Measurements from ENCODE around the gene LY6G6D. TPM values are rescaled to one million over a fixed set of nuclear protein-coding genes. Genes with fewer than 3 reads are reported as not detected.

The LY6G6D gene
- polyA plus RNA-seq, 4 donors: 0.22 TPM; not detected in 3

DNA sequence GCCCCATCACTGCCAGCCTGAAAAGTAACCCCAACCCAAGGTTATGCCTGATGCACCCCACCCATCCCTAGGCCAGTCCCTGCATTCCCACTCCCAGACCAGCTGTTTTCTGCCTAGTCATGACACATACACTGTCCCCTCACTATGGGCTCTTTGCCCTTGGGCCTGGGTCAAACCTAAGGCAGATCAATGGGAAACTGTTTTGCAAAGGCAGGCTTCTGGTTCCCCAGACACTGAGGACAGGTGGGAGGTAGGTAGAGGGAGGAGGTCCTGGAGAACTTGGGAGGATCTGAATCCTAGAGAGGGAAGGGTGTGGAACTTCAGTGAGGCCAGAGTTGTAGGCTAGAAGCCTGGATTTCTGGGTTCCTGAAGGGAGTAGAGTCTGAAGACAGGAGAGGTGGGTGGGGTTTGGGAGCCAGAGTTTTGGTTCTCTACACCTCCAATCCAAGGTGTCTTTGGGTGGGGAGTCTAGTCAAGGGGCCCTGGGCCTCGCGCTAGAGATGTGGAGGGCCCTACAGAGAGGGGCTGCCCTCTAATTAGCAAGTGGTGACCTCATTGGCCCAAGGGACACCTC lies 19.2 kb downstream of the LY6G6D start:
- H3K4me3 ChIP-seq (ENCODE audit: low read depth in 1 of 3, low read length in 3 of 3): peak overlapping the region; percentile 63 to 79 (median 72)
- FAIRE-seq: no peak
- no peaks in the 10 kb centered on the region for H3K27me3 ChIP-seq (ENCODE audit: control insufficient read depth in 3 of 3, insufficient read depth in 3 of 3, low read length in 3 of 3)
- H3K4me1 ChIP-seq (ENCODE audit: control insufficient read depth in 3 of 3, insufficient read depth in 2 of 3, low read depth in 1 of 3, low read length in 2 of 3): peaks cover 3 to 56% (median 12%) of the 10 kb centered on the region in 3 donors
- peak overlapping the region; percentile 92 to 98 (median 97) for H3K27ac ChIP-seq (ENCODE audit: low read depth in 1 of 3, low read length in 2 of 3)
- DNase-seq: no peak
- 0 to 15% (median 8%) methylated on average over 2 of the region's 2 CpGs for WGBS, 3 donors
- H3K9me3 ChIP-seq (ENCODE audit: control insufficient read depth in 2 of 2, insufficient read depth in 1 of 2, low read depth in 1 of 2, low read length in 1 of 2): no peaks in the 10 kb centered on the region
- H3K36me3 ChIP-seq (ENCODE audit: control insufficient read depth in 3 of 3, insufficient read depth in 2 of 3, low read depth in 1 of 3, low read length in 3 of 3): peaks cover 11 to 48% (median 11%) of the 10 kb centered on the region in 3 donors

DNA sequence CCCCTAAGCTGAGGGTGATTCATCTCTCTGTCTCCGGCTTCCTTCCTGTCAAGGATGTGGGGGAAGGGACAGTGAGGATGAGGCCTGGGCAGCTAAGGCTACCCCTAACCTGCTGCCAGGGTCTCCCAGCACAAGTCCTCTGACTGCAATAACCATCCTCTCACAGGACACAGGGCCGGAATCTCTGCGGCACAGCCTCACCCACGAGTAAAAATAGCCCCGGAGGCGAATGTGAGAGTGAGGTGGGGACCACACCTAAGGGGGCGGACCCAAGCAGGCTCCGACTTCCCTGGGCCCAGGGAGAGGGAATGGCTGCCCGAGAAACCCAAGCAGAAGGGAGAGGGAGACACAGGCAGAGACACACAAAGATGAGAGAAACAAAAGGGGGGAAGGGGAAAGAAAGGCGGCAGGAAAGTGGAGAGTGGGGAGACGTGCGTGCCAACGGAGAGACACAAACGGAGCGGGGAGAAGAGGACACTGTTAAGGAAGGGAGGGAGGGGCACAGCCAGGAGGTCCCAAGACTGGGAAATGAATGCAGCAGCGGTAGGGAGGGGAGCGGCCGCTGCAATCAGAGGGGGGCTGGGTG lies 19.8 kb downstream of the LY6G6D start:
- H3K4me1 ChIP-seq (ENCODE audit: control insufficient read depth in 3 of 3, insufficient read depth in 2 of 3, low read depth in 1 of 3, low read length in 2 of 3): peaks cover 3 to 58% (median 12%) of the 10 kb centered on the region in 3 donors
- H3K27ac ChIP-seq (ENCODE audit: low read depth in 1 of 3, low read length in 2 of 3): peak overlapping the region; percentile 92 to 98 (median 97)
- DNase-seq (peak; percentile 83 to 87), FAIRE-seq (no peak)
- peaks cover 11 to 48% (median 11%) of the 10 kb centered on the region in 3 donors for H3K36me3 ChIP-seq (ENCODE audit: control insufficient read depth in 3 of 3, insufficient read depth in 2 of 3, low read depth in 1 of 3, low read length in 3 of 3)
- no peaks in the 10 kb centered on the region for H3K27me3 ChIP-seq (ENCODE audit: control insufficient read depth in 3 of 3, insufficient read depth in 3 of 3, low read length in 3 of 3)
- H3K4me3 ChIP-seq (ENCODE audit: low read depth in 1 of 3, low read length in 3 of 3): peak overlapping the region; percentile 63 to 79 (median 72)
- no peaks in the 10 kb centered on the region for H3K9me3 ChIP-seq (ENCODE audit: control insufficient read depth in 2 of 2, insufficient read depth in 1 of 2, low read depth in 1 of 2, low read length in 1 of 2)
- 0 to 3% (median 0%) methylated on average over 17 to 18 of the region's 18 CpGs for WGBS, 3 donors

DNA sequence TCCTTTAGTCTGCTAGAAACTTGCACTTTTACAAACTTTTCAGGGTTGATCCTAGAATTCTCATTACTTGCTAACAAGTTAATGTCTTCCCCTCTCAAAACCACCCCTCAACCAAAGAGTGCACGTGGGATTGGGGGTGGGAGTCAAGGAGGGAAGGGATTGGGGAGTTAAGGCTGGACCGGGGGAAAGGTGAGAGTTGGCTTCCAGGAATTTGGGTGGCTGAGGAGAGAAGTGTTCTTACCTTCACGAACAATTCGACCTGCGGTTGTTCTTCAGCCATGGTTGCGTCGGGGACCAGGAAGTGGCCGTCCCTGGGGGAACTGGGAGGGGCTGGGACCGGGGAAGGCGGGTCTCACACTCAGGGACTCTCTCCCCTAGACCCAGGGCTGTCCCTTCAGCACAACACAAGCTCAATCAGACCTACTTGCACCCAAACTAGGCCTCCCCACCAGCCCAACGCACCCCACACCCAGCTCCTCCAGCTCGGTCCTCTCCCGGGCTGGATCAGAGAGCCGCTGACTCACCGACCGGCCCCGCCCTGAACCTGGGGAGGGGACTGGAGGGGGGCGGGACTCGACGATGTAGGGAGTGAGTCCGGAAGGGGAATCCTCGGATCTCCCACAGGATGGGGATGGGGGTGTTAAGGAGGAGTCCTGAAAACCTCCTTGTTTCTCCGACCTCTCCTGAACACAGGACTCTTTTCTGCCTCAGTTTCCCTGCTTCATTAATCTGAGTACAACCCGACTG lies 21.0 kb downstream of the LY6G6D start, which contains the start of gene CLIC1:
Gene CLIC1 (minus strand): TSS at position 510 of the 747 bp plus-strand sequence. CDS start 230 bp downstream, at position 280.
- H3K27ac ChIP-seq (ENCODE audit: low read depth in 1 of 3, low read length in 2 of 3): peak within 1 kb of the TSS; percentile 94 to 98 (median 97)
- DNase-seq: peak; percentile 94 to 95
- H3K36me3 ChIP-seq (ENCODE audit: control insufficient read depth in 3 of 3, insufficient read depth in 2 of 3, low read depth in 1 of 3, low read length in 3 of 3): peaks cover 11 to 40% (median 11%) of the 10 kb centered on the region in 3 donors
- H3K4me1 ChIP-seq (ENCODE audit: control insufficient read depth in 3 of 3, insufficient read depth in 2 of 3, low read depth in 1 of 3, low read length in 2 of 3): peaks cover 3 to 60% (median 12%) of the 10 kb centered on the region in 3 donors
- 0 to 1% (median 1%) methylated on average over 17 to 24 of the region's 24 CpGs for WGBS, 3 donors
- H3K4me3 ChIP-seq (ENCODE audit: low read depth in 1 of 3, low read length in 3 of 3): peak within 1 kb of the TSS; percentile 63 to 79 (median 72)
- H3K9me3 ChIP-seq (ENCODE audit: control insufficient read depth in 2 of 2, insufficient read depth in 1 of 2, low read depth in 1 of 2, low read length in 1 of 2): no peaks in the 10 kb centered on the region
- no peak for FAIRE-seq
- no peaks in the 10 kb centered on the region for H3K27me3 ChIP-seq (ENCODE audit: control insufficient read depth in 3 of 3, insufficient read depth in 3 of 3, low read length in 3 of 3)

DNA sequence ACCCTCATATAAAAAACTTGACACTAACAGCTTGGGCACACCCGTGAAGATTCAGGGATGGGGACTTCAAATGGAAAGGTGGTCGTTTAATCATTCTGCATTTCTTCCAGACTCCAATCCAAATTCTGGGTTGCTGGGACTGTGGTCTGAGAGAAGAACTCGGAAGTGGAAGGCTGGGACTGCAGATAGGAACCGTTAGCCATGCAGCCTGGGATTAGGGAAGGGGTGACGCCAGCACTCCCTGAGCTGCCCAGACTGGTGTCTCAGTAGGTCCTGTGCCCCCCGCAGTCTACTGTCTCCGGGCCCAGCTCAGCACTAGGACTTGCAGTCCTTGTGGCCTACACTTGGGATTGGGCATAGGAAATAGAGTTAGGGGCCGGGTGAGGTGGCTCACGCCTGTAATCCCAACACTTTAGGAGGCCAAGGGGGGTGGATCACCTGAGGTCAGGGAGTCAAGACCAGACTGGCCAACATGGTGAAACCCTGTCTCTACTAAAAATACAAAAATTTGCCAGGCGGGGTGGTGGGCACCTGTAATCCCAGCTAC lies 21.7 kb downstream of the LY6G6D start:
- Histone ChIP-seq H3K4me1 (ENCODE audit: control insufficient read depth in 3 of 3, insufficient read depth in 2 of 3, low read depth in 1 of 3, low read length in 2 of 3) (peaks cover 3 to 57% (median 12%) of the 10 kb centered on the region in 3 donors), H3K36me3 (ENCODE audit: control insufficient read depth in 3 of 3, insufficient read depth in 2 of 3, low read depth in 1 of 3, low read length in 3 of 3) (peaks cover 6 to 42% (median 7%) of the 10 kb centered on the region in 3 donors), H3K4me3 (ENCODE audit: low read depth in 1 of 3, low read length in 3 of 3) (peak overlapping the region in 2 of 3 donors; percentile 72 to 79)

DNA sequence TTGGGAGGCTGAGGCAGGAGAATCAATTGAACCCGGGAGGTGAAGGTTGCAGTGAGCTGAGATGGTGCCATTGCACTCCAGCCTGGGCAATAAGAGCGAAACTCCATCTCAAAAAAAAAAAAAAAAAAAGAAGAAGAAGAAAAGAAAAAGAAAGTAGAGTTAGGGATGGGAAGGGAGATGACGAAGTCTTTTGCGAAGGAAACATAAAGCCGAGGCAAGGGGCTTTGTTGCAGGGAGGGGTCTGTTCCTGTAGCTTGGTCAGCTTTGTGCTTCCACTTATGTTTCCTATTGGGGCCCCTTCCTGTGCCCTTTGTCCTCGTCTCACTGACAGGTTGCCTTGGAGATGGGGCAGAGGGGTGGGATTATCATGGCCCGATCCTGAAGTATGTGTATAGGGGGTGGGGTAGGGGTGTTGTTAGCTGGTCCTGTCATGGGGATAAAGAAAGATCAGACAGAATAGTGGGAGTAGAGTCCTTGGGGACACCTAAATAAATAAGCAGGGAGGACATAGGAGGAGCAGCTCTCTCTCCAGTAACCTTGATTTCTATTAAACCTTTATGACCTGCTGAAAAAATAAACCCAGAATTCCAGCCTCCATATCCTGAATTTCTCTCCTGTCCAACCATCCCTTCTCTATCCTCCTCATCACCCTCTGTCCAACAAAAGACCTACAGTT lies 22.3 kb downstream of the LY6G6D start:
- Histone ChIP-seq H3K4me1 (ENCODE audit: control insufficient read depth in 3 of 3, insufficient read depth in 2 of 3, low read depth in 1 of 3, low read length in 2 of 3) (peaks cover 3 to 53% (median 12%) of the 10 kb centered on the region in 3 donors), H3K27ac (ENCODE audit: low read depth in 1 of 3, low read length in 2 of 3) (peak overlapping the region; percentile 94 to 98 (median 97)), H3K9me3 (ENCODE audit: control insufficient read depth in 2 of 2, insufficient read depth in 1 of 2, low read depth in 1 of 2, low read length in 1 of 2) (no peaks in the 10 kb centered on the region), H3K4me3 (ENCODE audit: low read depth in 1 of 3, low read length in 3 of 3) (peak overlapping the region in 1 of 3 donors; percentile 7), H3K36me3 (ENCODE audit: control insufficient read depth in 3 of 3, insufficient read depth in 2 of 3, low read depth in 1 of 3, low read length in 3 of 3) (peaks cover 3 to 43% (median 4%) of the 10 kb centered on the region in 3 donors), H3K27me3 (ENCODE audit: control insufficient read depth in 3 of 3, insufficient read depth in 3 of 3, low read length in 3 of 3) (no peaks in the 10 kb centered on the region)
- FAIRE-seq (no peak), DNase-seq (peak; percentile 60 to 95)
- WGBS, 3 donors: 3 to 30% (median 24%) methylated on average over 7 of the region's 7 CpGs

More for the DNA sequence above, 21.7 kb downstream of the LY6G6D start:
- peak overlapping the region; percentile 92 to 98 (median 97) for H3K27ac ChIP-seq (ENCODE audit: low read depth in 1 of 3, low read length in 2 of 3)
- no peaks in the 10 kb centered on the region for H3K9me3 ChIP-seq (ENCODE audit: control insufficient read depth in 2 of 2, insufficient read depth in 1 of 2, low read depth in 1 of 2, low read length in 1 of 2)
- no peak for FAIRE-seq
- DNase-seq: peak in 1 of 2 donors; percentile 53
- no peaks in the 10 kb centered on the region for H3K27me3 ChIP-seq (ENCODE audit: control insufficient read depth in 3 of 3, insufficient read depth in 3 of 3, low read length in 3 of 3)
- 14 to 28% (median 24%) methylated on average over 10 of the region's 10 CpGs for WGBS, 3 donors

DNA sequence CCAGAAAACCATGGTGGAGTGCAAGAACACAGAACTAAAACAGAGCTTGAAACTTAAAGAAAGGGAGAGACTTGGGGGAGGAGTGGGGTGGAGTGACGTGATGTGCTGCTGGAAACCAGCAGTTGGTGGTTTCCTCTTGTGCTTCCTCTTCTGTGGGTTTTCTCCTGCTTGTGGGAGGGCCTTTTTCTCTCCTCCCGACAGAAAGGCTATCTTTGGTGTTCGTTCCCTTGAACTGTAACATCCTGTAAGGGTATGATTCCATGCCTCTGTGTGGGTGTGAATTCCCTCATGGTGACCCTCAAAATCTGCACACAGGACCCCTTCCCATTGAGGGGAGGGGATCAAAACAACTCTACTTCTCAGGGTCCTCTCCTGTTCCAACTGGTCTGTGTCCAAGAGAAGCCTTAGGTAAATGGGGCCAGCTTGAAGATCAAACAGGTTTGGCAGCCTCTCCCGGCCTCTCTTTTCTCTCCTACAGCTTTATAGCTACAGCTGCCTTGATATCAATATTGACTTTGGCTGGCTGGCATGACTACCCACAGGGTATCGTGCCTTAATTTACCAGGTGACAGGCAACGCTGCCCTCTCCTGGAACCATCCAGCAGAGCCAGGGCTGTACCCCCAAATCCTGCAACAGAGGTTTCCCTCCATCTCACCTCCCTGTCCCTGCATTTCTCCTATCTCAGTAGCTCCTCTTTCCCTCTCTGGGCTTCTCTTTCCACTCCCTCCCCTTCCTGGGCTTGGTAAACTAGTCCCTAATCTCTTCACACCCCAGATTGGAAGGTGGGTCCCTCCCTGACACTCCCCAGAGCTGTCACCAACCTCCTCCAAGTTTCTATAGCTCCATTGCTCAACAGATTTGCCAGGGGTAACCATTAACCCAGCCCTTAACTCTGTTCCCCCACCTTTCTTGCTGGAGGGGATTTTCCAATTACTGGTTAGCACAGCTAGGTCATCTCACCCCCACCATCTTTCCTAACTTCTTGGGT lies 23.1 kb downstream of the LY6G6D start:
- H3K4me1 ChIP-seq (ENCODE audit: control insufficient read depth in 3 of 3, insufficient read depth in 2 of 3, low read depth in 1 of 3, low read length in 2 of 3): peaks cover 3 to 53% (median 12%) of the 10 kb centered on the region in 3 donors
- H3K27me3 ChIP-seq (ENCODE audit: control insufficient read depth in 3 of 3, insufficient read depth in 3 of 3, low read length in 3 of 3): no peaks in the 10 kb centered on the region
- peak overlapping the region in 1 of 3 donors; percentile 7 for H3K4me3 ChIP-seq (ENCODE audit: low read depth in 1 of 3, low read length in 3 of 3)
- peaks cover 0 to 35% (median 2%) of the 10 kb centered on the region in 3 donors for H3K36me3 ChIP-seq (ENCODE audit: control insufficient read depth in 3 of 3, insufficient read depth in 2 of 3, low read depth in 1 of 3, low read length in 3 of 3)
- peak overlapping the region; percentile 94 to 98 (median 97) for H3K27ac ChIP-seq (ENCODE audit: low read depth in 1 of 3, low read length in 2 of 3)
- no peaks in the 10 kb centered on the region for H3K9me3 ChIP-seq (ENCODE audit: control insufficient read depth in 2 of 2, insufficient read depth in 1 of 2, low read depth in 1 of 2, low read length in 1 of 2)
- 1 to 11% (median 5%) methylated on average over 6 of the region's 6 CpGs for WGBS, 3 donors
- peak; percentile 95 to 96 for DNase-seq
- no peak for FAIRE-seq
